K562 (cell line): ENCODE measurements around the gene CENPN.

Experiments
- ATF3 ChIP-seq, 2 experiments: fragments of 450-650 bp in 1 of 2; sonication (generic) in 1 of 2; formaldehyde crosslinking in 1 of 2; IDR thresholded peaks in 1 of 2; conservative IDR thresholded peaks in 1 of 2; 2 replicates each; pipeline versions ENCODE4 v1.6.1 to v1.8.1; 2016 to 2023; ENCODE audit warnings: mild to moderate bottlenecking in 2 of 2, moderate library complexity in 2 of 2, inconsistent platforms in 1 of 2, missing genetic modification reagents in 1 of 2
- JUND ChIP-seq, 2 experiments: IDR thresholded peaks; 2 replicates in 1 of 2; 3 replicates in 1 of 2; pipeline ENCODE4 v1.6.1; 2011; ENCODE audit warnings: borderline replicate concordance in 2 of 2, low read depth in 2 of 2, low read length in 2 of 2, improper control_type of control experiment in 1 of 2, missing biosample characterization in 1 of 2, missing genetic modification characterization in 1 of 2, missing genetic modification reagents in 1 of 2
- NFYB ChIP-seq: IDR thresholded peaks from 2 replicates; pipeline ENCODE4 v1.6.1; 2011; ENCODE audit warnings: mild to moderate bottlenecking, moderate library complexity; ENCODE audit not compliant: insufficient read length; ENCODE audit errors: extremely low read depth
- RB1 ChIP-seq: fragments of 450-650 bp; IDR thresholded peaks from 2 replicates; pipeline ENCODE4 v1.6.1; 2017; ENCODE audit warnings: low read depth, mild to moderate bottlenecking
- RNF2 ChIP-seq: sonication (generic); IDR thresholded peaks from 2 replicates; pipeline ENCODE4 v1.6.1; 2016
- SMARCE1 ChIP-seq: fragments of 450-650 bp; IDR thresholded peaks from 2 replicates; pipeline ENCODE4 v1.7.1; 2016; ENCODE audit warnings: mild to moderate bottlenecking
- YY1 ChIP-seq, 3 experiments: IDR thresholded peaks; 2 replicates each; pipeline ENCODE4 v1.6.1; 2011; ENCODE audit warnings: low read length in 2 of 3, mild to moderate bottlenecking in 2 of 3, moderate library complexity in 2 of 3, borderline replicate concordance in 1 of 3, control low read depth in 1 of 3, low read depth in 1 of 3; ENCODE audit not compliant: insufficient read depth in 3 of 3, insufficient replicate concordance in 2 of 3, control insufficient read depth in 1 of 3, insufficient read length in 1 of 3; ENCODE audit errors: extremely low read depth in 1 of 3
- ZNF232 ChIP-seq: sonication (generic); formaldehyde crosslinking; IDR thresholded peaks from 2 replicates; pipeline ENCODE4 v1.8.0; 2022; ENCODE audit warnings: mild to moderate bottlenecking, missing genetic modification reagents
- ZNF274 ChIP-seq: IDR thresholded peaks from 2 replicates; pipeline ENCODE4 v1.6.1; 2011; ENCODE audit warnings: low read depth, mild to moderate bottlenecking, low read length, moderate library complexity, borderline replicate concordance
- TF ChIP-seq, protein P1 (sequence below), 3 experiments: IDR thresholded peaks in 2 of 3; conservative IDR thresholded peaks in 1 of 3; 2 replicates each; pipeline ENCODE4 v1.5.1; 2011 to 2012; ENCODE audit warnings: low read length in 3 of 3, mild to moderate bottlenecking in 3 of 3, control low read depth in 2 of 3, improper control_type of control experiment in 1 of 3, inconsistent platforms in 1 of 3, low read depth in 1 of 3, mixed read lengths in 1 of 3, moderate library complexity in 1 of 3; ENCODE audit not compliant: insufficient read depth in 2 of 3

DNA sequence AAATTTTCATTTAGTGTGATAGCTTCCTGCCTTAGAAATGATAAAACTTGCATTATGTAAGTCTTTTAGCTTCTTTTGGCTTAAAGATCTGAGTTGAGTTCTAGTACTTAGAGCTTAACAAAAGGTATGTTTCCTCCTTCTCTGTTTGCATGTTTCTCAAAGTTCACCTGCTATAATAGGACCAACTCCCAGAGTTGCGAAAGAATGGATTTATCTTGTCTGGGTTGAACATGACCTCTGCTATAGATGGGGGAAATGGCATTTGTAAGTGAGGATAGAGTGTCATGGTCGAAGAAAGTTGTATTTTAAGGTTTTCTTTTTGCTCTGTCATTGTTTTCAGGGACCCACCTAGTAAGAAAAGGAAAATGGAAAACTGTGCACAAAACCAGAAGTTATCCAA, 35.8 kb downstream of the CENPN start:
- TF ChIP-seq ZNF232 (CRISPR knock-in tag) (no peak), RB1 (no peak), JUND (IDR thresholded peaks at IDR 0.05; ENCODE audit: borderline replicate concordance, low read depth, low read length) (no peak), JUND (tag; IDR thresholded peaks at IDR 0.05; ENCODE audit: borderline replicate concordance, low read depth, low read length) (no peak), YY1 (IDR thresholded peaks at IDR 0.05; ENCODE audit: borderline replicate concordance in 1 of 3, control insufficient read depth in 1 of 3, extremely low read depth in 1 of 3, insufficient read depth in 3 of 3, insufficient read length in 1 of 3, insufficient replicate concordance in 2 of 3, low read depth in 1 of 3, low read length in 2 of 3) (no peak), ATF3 (IDR thresholded peaks at IDR 0.05) (no peak), ATF3 (CRISPR knock-in tag; conservative IDR thresholded peaks at IDR 0.05) (no peak), RNF2 (no peak), ZNF274 (no peak), SMARCE1 (no peak), NFYB (no peak)
- TF ChIP-seq, protein P1, sequence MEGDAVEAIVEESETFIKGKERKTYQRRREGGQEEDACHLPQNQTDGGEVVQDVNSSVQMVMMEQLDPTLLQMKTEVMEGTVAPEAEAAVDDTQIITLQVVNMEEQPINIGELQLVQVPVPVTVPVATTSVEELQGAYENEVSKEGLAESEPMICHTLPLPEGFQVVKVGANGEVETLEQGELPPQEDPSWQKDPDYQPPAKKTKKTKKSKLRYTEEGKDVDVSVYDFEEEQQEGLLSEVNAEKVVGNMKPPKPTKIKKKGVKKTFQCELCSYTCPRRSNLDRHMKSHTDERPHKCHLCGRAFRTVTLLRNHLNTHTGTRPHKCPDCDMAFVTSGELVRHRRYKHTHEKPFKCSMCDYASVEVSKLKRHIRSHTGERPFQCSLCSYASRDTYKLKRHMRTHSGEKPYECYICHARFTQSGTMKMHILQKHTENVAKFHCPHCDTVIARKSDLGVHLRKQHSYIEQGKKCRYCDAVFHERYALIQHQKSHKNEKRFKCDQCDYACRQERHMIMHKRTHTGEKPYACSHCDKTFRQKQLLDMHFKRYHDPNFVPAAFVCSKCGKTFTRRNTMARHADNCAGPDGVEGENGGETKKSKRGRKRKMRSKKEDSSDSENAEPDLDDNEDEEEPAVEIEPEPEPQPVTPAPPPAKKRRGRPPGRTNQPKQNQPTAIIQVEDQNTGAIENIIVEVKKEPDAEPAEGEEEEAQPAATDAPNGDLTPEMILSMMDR (IDR thresholded peaks at IDR 0.05 in 2 of 3, conservative IDR thresholded peaks at IDR 0.05 in 1 of 3; ENCODE audit: insufficient read depth in 2 of 3, low read depth in 1 of 3, low read length in 3 of 3) = no peak
